GM21825 (cell line): ENCODE data around the gene SNX27.

ENCODE experiments used
- ATAC-seq: cut with Tn5 transposase; IDR thresholded peaks from one replicate; pipeline ENCODE4 v1.9.1; 2021; ENCODE audit warnings: mild to moderate bottlenecking, moderate library complexity; ENCODE audit not compliant: unreplicated experiment

SNX27 gene

GRCh38 chr1:151703813-151704212, 92.0 kb downstream of the SNX27 start:
- no peak for ATAC-seq

- no peak for ATAC-seq
Measured at GRCh38 chr1:151704246-151704645, 92.4 kb downstream of the SNX27 start.

GRCh38 chr1:151705146-151705545, 93.3 kb downstream of the SNX27 start:
- no peak for ATAC-seq

- no peak for ATAC-seq
Measured at GRCh38 chr1:151705753-151706463, 94.1 kb downstream of the SNX27 start.

DNA sequence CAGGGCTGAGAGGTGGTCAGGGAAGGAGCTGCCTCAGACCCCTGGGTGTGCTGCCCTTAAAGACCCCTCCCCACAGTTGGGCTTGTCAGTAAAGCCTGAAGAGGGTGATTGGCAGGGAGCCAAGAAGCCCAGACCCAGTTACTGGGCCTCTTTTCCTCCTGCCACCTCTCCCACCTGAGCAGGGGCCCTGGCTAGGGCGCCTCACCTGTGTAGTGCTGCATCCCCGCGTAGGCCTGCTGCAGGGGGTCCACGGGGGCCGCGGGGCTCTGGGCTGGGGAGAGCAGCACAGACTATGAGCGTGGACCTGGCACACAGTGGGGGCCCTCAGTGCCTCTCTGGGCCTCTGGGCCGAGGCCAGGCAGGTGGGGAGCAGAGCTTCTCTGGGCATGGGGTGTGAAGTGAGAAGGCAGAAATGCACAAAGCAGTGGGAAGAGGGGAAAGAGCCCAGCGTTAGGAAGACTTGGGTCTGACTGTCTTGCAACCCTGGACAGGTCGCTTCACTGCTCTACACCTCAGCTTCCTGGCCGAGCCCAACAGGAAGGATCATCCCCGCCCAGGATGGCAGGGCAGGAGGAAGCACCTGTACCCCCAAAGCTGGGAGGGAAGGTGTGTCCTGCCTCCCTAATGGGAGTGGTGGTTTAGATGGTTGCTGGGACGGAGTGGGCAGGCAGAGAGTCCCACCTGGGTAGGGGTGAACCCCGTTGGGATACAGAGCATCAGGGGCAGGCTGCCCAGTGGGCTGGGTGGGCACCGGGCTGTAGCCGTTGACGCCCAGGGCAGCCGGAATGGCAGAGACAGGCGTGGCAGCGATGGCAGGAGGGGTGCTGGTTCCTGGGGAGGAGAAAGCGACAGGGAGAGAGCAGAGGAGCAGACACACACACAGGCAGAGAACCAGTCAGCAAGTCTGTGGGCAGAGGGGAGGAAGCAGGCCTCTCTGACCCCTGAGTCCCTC, 94.9 kb downstream of the SNX27 start:
- ATAC-seq: no peak

GRCh38 chr1:151707541-151708065, 95.8 kb downstream of the SNX27 start:
- no peak for ATAC-seq

GRCh38 chr1:151708891-151709290, 97.0 kb downstream of the SNX27 start:
- ATAC-seq: no peak

DNA sequence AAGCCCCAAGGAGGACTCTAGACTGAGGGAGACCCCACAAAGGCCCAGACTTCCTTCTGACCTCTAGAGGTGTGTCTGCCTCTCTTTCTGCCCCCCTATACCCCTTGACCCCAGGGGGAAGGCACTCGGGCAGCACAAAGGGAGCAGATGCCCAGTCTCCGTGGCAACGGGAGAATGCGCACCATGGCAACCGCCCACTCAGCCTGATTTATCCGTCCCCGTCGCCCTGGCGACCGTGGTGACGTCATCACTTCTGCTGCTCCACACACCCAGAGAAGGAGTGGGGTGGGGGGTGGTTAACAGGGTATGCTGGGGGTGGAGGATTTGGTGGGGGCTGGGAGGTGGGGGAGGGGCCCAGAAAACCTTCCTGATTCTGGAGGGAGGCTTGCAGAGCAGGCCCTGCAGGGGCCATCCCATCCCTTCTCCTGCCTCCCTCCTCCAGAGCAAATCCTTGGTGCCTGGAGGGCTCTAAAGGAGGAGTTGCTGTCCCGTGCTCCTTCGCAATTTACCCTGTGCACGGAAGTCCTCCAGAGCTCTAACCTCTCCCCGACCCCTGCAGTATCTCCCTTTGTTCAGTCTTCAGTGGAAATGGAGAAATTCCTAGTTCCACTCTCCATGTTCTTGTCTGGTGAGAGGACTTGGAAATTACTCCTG, 98.5 kb downstream of the SNX27 start:
- no peak for ATAC-seq

- no peak for ATAC-seq
Measured at GRCh38 chr1:151711044-151711800, 99.4 kb downstream of the SNX27 start.

- no peak for ATAC-seq
Measured at GRCh38 chr1:151711951-151712350, 100.1 kb downstream of the SNX27 start.

DNA sequence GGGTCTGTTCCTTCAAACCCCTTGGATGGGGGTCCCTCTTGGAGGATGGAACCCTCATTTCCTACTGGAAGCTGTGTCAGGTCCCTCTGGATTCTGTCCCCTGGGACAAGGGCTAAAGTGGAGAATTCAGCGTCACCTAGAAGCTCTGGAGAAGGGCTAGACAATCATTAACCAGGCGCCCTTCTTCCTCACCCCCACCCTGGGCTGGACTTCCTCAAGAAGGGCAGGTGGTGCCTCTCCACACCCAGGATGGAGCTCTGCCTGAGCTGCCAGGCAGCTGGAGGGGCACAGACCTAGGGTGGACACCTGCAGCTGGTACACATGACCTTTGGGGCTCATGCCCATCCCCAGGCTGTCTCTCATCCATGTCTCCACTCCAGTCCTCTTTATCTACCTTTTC, 101.2 kb downstream of the SNX27 start:
- ATAC-seq: no peak

DNA sequence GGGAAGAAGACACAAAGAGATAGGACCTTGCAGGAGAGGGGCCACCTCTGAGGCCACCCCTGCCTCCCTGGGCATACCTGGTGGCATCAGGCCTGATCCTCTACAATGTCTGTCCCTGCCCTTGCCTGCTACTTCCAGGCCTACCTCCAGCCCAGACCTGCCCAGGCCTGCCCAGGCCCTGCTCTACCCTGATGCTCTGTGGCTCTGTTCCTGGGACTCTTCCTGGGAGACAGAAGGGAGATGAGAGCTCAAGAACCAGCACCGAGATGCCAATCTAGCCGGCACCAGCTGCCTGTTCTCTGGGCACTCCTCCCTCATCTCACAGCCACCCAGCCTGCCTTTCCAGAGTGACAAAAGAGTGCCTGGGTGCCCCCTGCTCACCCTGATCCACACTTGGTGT, 102.0 kb downstream of the SNX27 start:
- no peak for ATAC-seq

DNA sequence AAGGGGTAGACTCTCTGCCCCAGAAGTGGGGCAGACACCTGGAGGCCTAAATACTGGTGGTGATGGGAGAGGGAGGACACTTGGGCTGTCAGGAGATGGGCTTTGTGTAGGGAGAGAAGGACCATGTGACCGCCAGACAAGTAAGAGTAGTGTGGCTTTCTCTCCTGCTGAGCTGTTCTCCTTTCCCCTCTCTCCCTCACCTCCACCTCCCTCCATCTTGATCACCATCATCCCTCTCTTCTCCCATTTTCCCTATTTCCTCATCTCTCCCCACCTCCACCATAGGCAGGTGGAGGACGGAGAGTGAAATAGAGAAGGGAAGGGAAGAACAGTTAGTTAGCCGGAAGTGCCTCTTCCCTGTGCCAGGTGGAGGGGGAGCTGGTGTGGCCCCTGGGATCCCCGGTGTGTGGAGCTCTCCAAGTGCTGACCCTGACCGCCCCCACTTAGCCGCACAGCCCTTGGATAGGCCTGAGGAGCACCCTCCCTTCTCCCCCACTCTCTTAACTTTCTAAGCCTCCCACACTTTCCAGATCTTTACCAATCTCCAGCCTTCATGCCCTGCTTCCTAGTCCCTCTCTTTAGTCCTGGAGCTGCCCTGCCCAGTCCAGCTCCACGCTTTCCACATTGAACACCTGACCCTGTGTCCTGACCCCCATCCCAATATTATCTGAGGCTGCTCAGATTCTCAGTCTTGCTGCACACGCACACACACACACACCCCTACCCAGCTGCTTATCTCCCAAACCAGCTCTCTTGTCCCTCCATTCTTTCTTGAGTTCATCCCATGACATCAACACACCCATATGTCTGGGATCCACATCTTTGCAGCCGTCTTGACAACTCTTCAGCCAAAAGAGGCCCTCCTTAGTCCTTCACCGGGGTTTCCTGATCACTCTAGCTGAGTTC, 103.2 kb downstream of the SNX27 start:
- ATAC-seq: no peak

DNA sequence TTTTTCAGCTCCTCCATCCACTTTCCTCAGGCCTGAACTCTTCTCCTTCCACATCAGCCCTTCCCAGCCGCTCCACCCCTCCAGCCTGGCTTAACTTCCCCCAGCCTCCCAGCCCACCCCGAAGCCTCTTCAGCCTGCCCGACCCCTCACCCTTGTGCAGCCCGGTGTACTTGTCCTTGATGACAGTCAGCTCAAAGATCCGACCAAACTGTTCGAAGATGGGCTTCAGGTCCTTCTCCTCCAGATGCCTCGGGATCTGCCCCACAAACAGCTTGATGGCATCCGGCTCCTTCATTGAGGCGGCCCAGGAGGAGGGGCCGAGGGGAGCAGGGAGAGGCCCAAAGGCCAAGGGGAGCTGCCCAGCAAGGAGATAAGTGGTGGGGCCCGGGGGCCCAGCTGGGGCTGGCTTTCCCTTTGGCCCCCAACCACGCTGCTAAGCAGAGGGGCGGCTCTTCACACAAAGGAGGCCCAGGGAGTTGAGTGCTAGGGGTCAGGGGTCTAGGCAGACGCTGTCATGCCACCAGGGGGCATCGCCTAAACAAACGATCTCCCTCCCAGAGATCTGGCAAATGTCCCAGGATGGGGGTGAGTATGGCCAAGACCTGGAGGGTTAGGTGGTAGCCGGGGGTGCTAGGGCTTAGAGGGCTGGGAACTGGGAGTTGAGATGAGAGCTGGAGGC, 104.0 kb downstream of the SNX27 start:
- ATAC-seq: no peak

DNA sequence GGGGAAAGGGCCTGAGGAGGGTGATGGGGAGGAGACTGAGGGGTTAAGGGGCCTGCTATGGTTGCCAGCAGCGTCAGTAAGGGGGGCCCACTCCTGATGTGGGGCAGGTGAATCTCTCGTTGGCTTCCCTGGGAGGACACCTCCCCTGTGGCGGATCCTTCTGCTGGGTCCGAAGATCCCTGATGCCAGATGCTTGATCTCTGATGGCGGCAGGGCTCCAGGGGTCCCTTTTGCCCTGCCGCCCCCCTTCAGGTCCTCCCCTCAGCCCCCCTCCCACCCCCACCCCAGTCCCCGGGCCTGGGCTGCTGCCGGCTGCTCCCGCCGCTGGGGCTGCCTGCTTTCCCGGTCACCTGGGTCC, 104.5 kb downstream of the SNX27 start:
- ATAC-seq: no peak

DNA sequence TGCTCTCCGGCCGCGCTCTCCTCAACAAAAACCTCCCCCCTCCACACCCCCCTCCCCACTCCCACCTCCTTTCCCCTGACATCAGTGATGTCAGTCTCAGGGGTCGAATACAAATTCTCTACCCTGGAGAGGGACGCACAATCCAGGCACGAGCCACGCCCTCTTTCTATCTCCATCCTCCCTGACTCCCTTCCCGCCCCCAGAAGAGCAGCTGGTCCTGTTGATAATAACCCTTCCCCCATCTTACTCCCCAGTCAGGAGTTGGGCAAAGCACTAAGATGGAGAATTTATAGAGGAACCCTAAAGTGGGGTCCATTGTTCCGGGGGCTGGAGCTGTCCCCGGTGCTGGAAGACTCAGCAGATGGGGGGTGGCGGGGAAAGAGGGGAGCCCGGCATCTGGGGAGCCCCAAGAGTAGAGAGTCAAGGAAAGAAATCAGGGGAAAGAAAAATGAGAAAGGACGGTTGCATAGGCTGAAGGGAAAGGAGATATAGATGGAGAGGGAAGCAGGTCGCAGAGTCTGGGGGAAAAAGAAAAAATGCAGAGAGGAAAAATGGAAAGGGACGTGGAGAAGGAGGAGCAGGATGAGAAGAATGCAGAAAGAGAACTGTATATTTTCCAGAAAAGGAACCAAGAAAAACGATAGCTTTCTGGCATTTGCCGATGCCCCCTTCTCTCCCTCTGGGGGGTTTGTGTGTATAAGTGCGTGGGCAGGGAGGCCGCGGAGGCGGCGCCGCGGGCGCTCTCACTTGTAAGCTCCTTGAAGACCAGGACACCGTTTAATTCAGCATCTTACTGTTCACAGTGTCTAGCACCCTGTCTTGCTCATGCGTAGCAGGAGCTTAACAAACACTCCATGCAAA, 105.2 kb downstream of the SNX27 start, which contains the start of gene CELF3:
Gene CELF3 (minus strand): TSS at position 33 of the 861 bp plus-strand sequence. CDS start 783 bp downstream, outside the sequence.
- ATAC-seq: no peak

DNA sequence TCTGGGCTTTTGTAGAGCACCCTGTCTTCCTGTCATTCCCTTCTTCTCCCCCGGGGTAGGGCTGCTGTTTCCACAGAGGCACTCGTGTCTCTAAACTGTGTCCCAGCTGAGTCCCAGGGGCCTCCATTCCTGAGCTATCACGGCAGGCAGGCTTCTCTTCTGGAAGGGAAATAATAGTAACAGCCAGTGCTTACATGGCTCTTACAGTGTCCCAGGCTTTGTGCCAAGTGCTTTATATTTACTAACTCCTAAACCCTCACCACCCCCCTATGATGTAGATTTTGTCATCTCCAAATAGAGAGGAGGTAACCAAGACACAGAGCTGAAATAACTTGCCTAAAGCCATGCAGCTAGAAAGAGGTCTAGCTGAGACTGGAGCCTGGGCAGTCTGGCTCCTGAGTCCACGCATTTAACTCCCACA, 106.2 kb downstream of the SNX27 start:
- ATAC-seq: no peak

GRCh38 chr1:151718666-151719065, 106.8 kb downstream of the SNX27 start:
- no peak for ATAC-seq
